Stomach (tissue), 9 donors: ENCODE data around the gene ITPRID2. TPM values are rescaled to one million over a fixed set of nuclear protein-coding genes. Genes with fewer than 3 reads are reported as not detected.

Source experiments
- DNase-seq, 2 donors: peaks; one replicate each; pipeline versions ENCODE4 v3.0.0 to v3.0.0-alpha.2; 2013 to 2019
- H3K27ac ChIP-seq, 5 donors: fragments of 200-600 bp in 4 of 5; sonication (generic) in 4 of 5; one replicate each; pipeline ENCODE4 v1.5.1; 2013 to 2019; ENCODE audit warnings: mild to moderate bottlenecking in 1 of 5, moderate library complexity in 1 of 5
- H3K27me3 ChIP-seq, 3 donors: fragments of 200-600 bp; sonication (generic); one replicate each; pipeline ENCODE4 v1.5.1; 2017 to 2019; ENCODE audit warnings: mixed run types in 1 of 3
- H3K36me3 ChIP-seq, 4 donors: fragments of 200-600 bp; sonication (generic); 1 replicate in 3 of 4; 2 replicates in 1 of 4; pipeline ENCODE4 v1.5.1; 2016 to 2019
- H3K4me1 ChIP-seq, 4 donors: fragments of 200-600 bp; sonication (generic); one replicate each; pipeline ENCODE4 v1.5.1; 2016 to 2019
- H3K4me3 ChIP-seq, 4 donors: fragments of 200-600 bp; sonication (generic) in 3 of 4; one replicate each; pipeline ENCODE4 v1.5.1; 2016 to 2019; ENCODE audit warnings: mild to moderate bottlenecking in 1 of 4
- H3K9me3 ChIP-seq, 4 donors: fragments of 200-600 bp; sonication (generic); one replicate each; pipeline ENCODE4 v1.5.1; 2016 to 2019
- CTCF ChIP-seq, 7 experiments: fragments of 450-650 bp in 4 of 7; fragments of 200-600 bp in 3 of 7; sonication (generic) in 3 of 7; IDR thresholded peaks; one replicate each; pipeline ENCODE4 v1.5.1; 2016 to 2019; ENCODE audit warnings: antibody characterized with exemption in 7 of 7, control low read depth in 2 of 7, mild to moderate bottlenecking in 1 of 7
- EP300 ChIP-seq: sonication (generic); formaldehyde crosslinking; IDR thresholded peaks from one replicate; pipeline ENCODE4 v1.6.1; 2017; ENCODE audit warnings: antibody characterized with exemption
- POLR2A ChIP-seq, 4 donors: fragments of 450-650 bp; IDR thresholded peaks; one replicate each; pipeline ENCODE4 v1.6.1; 2016; ENCODE audit warnings: antibody characterized with exemption in 4 of 4, control low read depth in 2 of 4, mild to moderate bottlenecking in 1 of 4, moderate library complexity in 1 of 4
- POLR2AphosphoS5 ChIP-seq, 3 donors: sonication (generic); formaldehyde crosslinking; IDR thresholded peaks; one replicate each; pipeline ENCODE4 v1.6.1; 2016; ENCODE audit warnings: antibody characterized with exemption in 3 of 3
- WGBS, 5 donors: extraction: QIAGEN DNeasy Blood & Tissue Kit in 3 of 5; methylation state at CpG; one replicate each; pipeline versions ENCODE4 v1.1.5 to v1.1.7; 2013 to 2018; 5-methylcytosine and 5-hydroxymethylcytosine counted together
- intact Hi-C: fragments of 100-400 bp; cut with DNase I; formaldehyde crosslinking; loops from one replicate; pipeline ENCODE4 v1.15.1; 2023; ENCODE audit warnings: low total_unique reads
- polyA plus RNA-seq, 3 donors: library from polyadenylated mRNA; stranded (reverse); fragments of 200-250 nt; gene quantifications; one replicate each; pipeline ENCODE4 v1.2.3, GENCODE V29; 2013
- total RNA-seq, 5 donors: library from RNA; depleted of rRNA; stranded (reverse); fragments of >200 nt; gene quantifications; one replicate each; pipeline versions ENCODE4 v1.1.0 to v1.2.3, GENCODE V29; 2014 to 2016
- donor health status: healthy with polysubstance abuse.
- donor health status: Bipolar disorder and iron deficiency.
- donor health status: healthy.

ITPRID2 gene
- total and polyA plus RNA-seq, 8 donors, result 19.4 to 222 (median 102) TPM

GRCh38 chr2:181851726-181852125, 39.8 kb upstream of the ITPRID2 start:
- no peak overlapping the region for H3K27ac ChIP-seq

GRCh38 chr2:181853696-181854095, 37.8 kb upstream of the ITPRID2 start:
- H3K4me3 ChIP-seq, result no peak overlapping the region
- no peak for TF ChIP-seq CTCF (IDR thresholded peaks at IDR 0.05)
- no peak for TF ChIP-seq POLR2A (IDR thresholded peaks at IDR 0.05)
- TF ChIP-seq POLR2AphosphoS5 (IDR thresholded peaks at IDR 0.05), result no peak
- no peak for TF ChIP-seq EP300
- peaks cover under 1 to 9% (median 7%) of the 10 kb centered on the region in 4 donors for H3K4me1 ChIP-seq
- no peaks in the 10 kb centered on the region for H3K36me3 ChIP-seq
- H3K27ac ChIP-seq, result no peak overlapping the region
- H3K27me3 ChIP-seq, result no peaks in the 10 kb centered on the region
- no peaks in the 10 kb centered on the region for H3K9me3 ChIP-seq
- intact Hi-C loops, result no loop called here
- no peak for DNase-seq

More at GRCh38 chr2:181851726-181852125, 39.8 kb upstream of the ITPRID2 start:
- Histone ChIP-seq H3K36me3 (no peaks in the 10 kb centered on the region), H3K9me3 (no peaks in the 10 kb centered on the region), H3K27me3 (no peaks in the 10 kb centered on the region), H3K4me1 (peaks cover 0 to 14% (median 7%) of the 10 kb centered on the region in 4 donors), H3K4me3 (no peak overlapping the region)
- TF ChIP-seq POLR2A (IDR thresholded peaks at IDR 0.05) (no peak), CTCF (IDR thresholded peaks at IDR 0.05) (no peak), EP300 (no peak), POLR2AphosphoS5 (IDR thresholded peaks at IDR 0.05) (no peak)
- intact Hi-C loops, result no loop called here
- DNase-seq, result no peak

- Histone ChIP-seq H3K27me3 (no peaks in the 10 kb centered on the region), H3K36me3 (no peaks in the 10 kb centered on the region), H3K4me1 (peaks cover 0 to 11% (median 7%) of the 10 kb centered on the region in 4 donors), H3K4me3 (no peak overlapping the region), H3K27ac (no peak overlapping the region), H3K9me3 (no peaks in the 10 kb centered on the region)
- intact Hi-C loops, result no loop called here
- no peak for DNase-seq
- TF ChIP-seq POLR2A (IDR thresholded peaks at IDR 0.05) (no peak), CTCF (IDR thresholded peaks at IDR 0.05) (no peak), EP300 (no peak), POLR2AphosphoS5 (IDR thresholded peaks at IDR 0.05) (no peak)
- 59 to 81% (median 70%) methylated on average over 1 of the region's 1 CpG for WGBS, 5 donors
These were observed 34.0 kb upstream of the ITPRID2 start for GRCh38 chr2:181857483-181857882.

- DNase-seq, result no peak
- TF ChIP-seq POLR2A (IDR thresholded peaks at IDR 0.05) (no peak), EP300 (no peak), POLR2AphosphoS5 (IDR thresholded peaks at IDR 0.05) (peak in 1 of 3 donors; percentile 36), CTCF (IDR thresholded peaks at IDR 0.05) (no peak)
- Histone ChIP-seq H3K36me3 (no peaks in the 10 kb centered on the region), H3K4me1 (peaks cover 0 to 14% (median 10%) of the 10 kb centered on the region in 4 donors), H3K9me3 (no peaks in the 10 kb centered on the region), H3K4me3 (no peak overlapping the region), H3K27me3 (no peaks in the 10 kb centered on the region), H3K27ac (peak overlapping the region in 2 of 5 donors; percentile 19 to 47)
- intact Hi-C loops, result no loop called here
- WGBS, 5 donors, result 27 to 52% (median 49%) methylated on average over 2 of the region's 2 CpGs
These were observed 32.9 kb upstream of the ITPRID2 start for GRCh38 chr2:181858600-181858999.
